H1 (cell line): ENCODE results near the gene MORC4. TPM values are rescaled to one million over a fixed set of nuclear protein-coding genes. Genes with fewer than 3 reads are reported as not detected.

Source experiments
- CHD1 ChIP-seq: IDR thresholded peaks from 2 replicates; pipeline ENCODE4 v1.6.1; 2012; ENCODE audit warnings: low read depth, low read length, improper control_type of control experiment
- CHD7 ChIP-seq: fragments of 300-600 bp; sonication (generic); IDR thresholded peaks from 2 replicates; pipeline ENCODE4 v1.7.1; 2012; ENCODE audit warnings: low read length, moderate library complexity, mild to moderate bottlenecking, inconsistent platforms; ENCODE audit not compliant: insufficient replicate concordance
- EGR1 ChIP-seq: IDR thresholded peaks from 2 replicates; pipeline ENCODE4 v1.6.1; 2011; ENCODE audit warnings: low read depth, low read length, borderline replicate concordance
- JUN ChIP-seq: IDR thresholded peaks from 2 replicates; pipeline ENCODE4 v1.6.1; 2011; ENCODE audit warnings: low read depth, mild to moderate bottlenecking, improper control_type of control experiment, low read length
- KDM5A ChIP-seq: fragments of 200-600 bp; IDR thresholded peaks from 2 replicates; pipeline ENCODE4 v1.7.1; 2012; ENCODE audit warnings: mild to moderate bottlenecking, low read length, inconsistent platforms, mixed read lengths
- MAFK ChIP-seq: IDR thresholded peaks from 2 replicates; pipeline ENCODE4 v1.6.1; 2012; ENCODE audit warnings: low read depth, mild to moderate bottlenecking, improper control_type of control experiment, low read length
- PHF8 ChIP-seq: fragments of 200-600 bp; sonication (generic); conservative IDR thresholded peaks from 2 replicates; pipeline ENCODE4 v1.7.1; 2012; ENCODE audit warnings: low read depth, mild to moderate bottlenecking, inconsistent platforms, low read length, moderate library complexity
- SIRT6 ChIP-seq: IDR thresholded peaks from one replicate; pipeline ENCODE4 v1.7.1; 2012; ENCODE audit warnings: low read length, inconsistent platforms
- SIX5 ChIP-seq: IDR thresholded peaks from 2 replicates; pipeline ENCODE4 v1.6.1; 2011; ENCODE audit warnings: mild to moderate bottlenecking, low read depth, low read length
- polyA plus RNA-seq, 7 experiments: library from polyadenylated mRNA; depleted of rRNA in 3 of 7; stranded (reverse) in 5 of 7; unstranded in 2 of 7; fragments of >200 nt in 5 of 7; fragments of 200-250 nt in 2 of 7; gene quantifications; 1 replicate in 5 of 7; 2 replicates in 1 of 7; 4 replicates in 1 of 7; pipeline versions ENCODE4 v1.2.1 to v1.2.3, GENCODE V29; 2011 to 2013; ENCODE audit warnings: missing spikeins in 2 of 7, mixed read lengths in 2 of 7
- total RNA-seq: library from RNA; stranded (reverse); fragmentation: NEBNext Ultra II Directional; extraction: Animal tissue kit (Norgen Biotek cat#: 25700); gene quantifications from 2 replicates; pipeline ENCODE4 v1.2.1, GENCODE V29; 2021
- TF ChIP-seq, protein P1 (sequence below): IDR thresholded peaks from 2 replicates; pipeline ENCODE4 v1.6.1; 2012; ENCODE audit warnings: inconsistent platforms

Gene MORC4
- total and polyA plus RNA-seq, 2 of the 8 experiments (the other 6 are each of a cell fraction or from before 2014, with no cell fraction given), result 1.4 to 2.5 TPM

DNA sequence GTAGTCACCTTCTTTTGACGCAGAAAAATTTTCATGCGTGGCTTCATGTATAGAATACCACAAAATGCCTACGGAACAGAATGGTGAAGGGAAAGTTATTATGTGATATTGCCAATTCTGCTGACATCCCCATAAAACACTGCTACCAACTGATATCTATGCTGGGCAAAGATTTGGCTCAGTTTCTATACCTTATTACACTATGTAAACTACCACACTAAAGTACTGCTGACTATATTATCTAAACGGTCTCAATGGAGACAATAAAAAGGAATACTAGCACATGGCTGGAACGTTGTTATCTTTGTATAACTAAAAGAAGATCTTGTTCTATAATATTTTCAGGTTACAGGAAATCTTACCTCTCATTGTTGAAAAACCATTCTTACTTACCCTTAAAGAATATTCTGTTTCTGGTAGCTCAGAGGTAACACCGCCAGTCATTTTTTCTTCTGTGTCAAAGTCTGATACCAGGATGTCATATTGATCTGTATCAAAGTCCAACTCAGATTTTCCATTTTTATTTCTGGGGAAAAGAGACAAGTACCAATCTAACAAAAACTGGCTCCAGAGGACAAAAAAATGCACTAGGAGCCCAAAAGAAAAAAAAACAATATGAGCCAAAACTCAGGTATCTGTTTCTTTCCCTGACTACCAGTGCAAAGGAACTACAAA is 18.9 kb downstream of the MORC4 start (continued):
- TF ChIP-seq CHD7 (no peak), PHF8 (no peak), CHD1 (no peak), SIX5 (no peak), SIRT6 (no peak), KDM5A (no peak), EGR1 (no peak), MAFK (no peak), JUN (no peak)
- TF ChIP-seq, protein P1, sequence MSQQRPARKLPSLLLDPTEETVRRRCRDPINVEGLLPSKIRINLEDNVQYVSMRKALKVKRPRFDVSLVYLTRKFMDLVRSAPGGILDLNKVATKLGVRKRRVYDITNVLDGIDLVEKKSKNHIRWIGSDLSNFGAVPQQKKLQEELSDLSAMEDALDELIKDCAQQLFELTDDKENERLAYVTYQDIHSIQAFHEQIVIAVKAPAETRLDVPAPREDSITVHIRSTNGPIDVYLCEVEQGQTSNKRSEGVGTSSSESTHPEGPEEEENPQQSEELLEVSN, result no peak
